Stimulated activated CD8-positive, alpha-beta memory T cell treated with anti-CD3 and anti-CD28 coated beads, Interleukin-7, amount 100 ng/mL, for 24 hours (primary cell): Measurements from ENCODE around the gene WDR7.

Experiments used
- DNase-seq: peaks from one replicate; pipeline ENCODE4 v3.0.0-alpha.2; 2020; ENCODE audit warnings: low read depth

The WDR7 gene

GRCh38 chr18:56890632-56891031 is 239.5 kb downstream of the WDR7 start:
- DNase-seq = no peak

GRCh38 chr18:56891116-56891515 is 240.0 kb downstream of the WDR7 start:
- no peak for DNase-seq

- no peak for DNase-seq
These were observed 240.7 kb downstream of the WDR7 start for GRCh38 chr18:56891870-56892269.

- no peak for DNase-seq
These were observed 246.0 kb downstream of the WDR7 start for GRCh38 chr18:56897122-56897521.

GRCh38 chr18:56899660-56900059 is 248.5 kb downstream of the WDR7 start:
- DNase-seq = no peak

- no peak for DNase-seq
These were observed 249.3 kb downstream of the WDR7 start for GRCh38 chr18:56900195-56901094.

- no peak for DNase-seq
These were observed 250.8 kb downstream of the WDR7 start for GRCh38 chr18:56901919-56902318.

GRCh38 chr18:56902653-56903052 is 251.5 kb downstream of the WDR7 start:
- no peak for DNase-seq

GRCh38 chr18:56903686-56904085 is 252.5 kb downstream of the WDR7 start:
- no peak for DNase-seq

GRCh38 chr18:56907771-56908170 is 256.6 kb downstream of the WDR7 start:
- no peak for DNase-seq

GRCh38 chr18:56910237-56910636 is 259.1 kb downstream of the WDR7 start:
- no peak for DNase-seq

- DNase-seq = no peak
These were observed 259.8 kb downstream of the WDR7 start for GRCh38 chr18:56910967-56911366.

- DNase-seq = no peak
These were observed 262.8 kb downstream of the WDR7 start for GRCh38 chr18:56913941-56914340.

- no peak for DNase-seq
These were observed 268.0 kb downstream of the WDR7 start for GRCh38 chr18:56919190-56919589.

- no peak for DNase-seq
These were observed 270.8 kb downstream of the WDR7 start for GRCh38 chr18:56921896-56922480.

GRCh38 chr18:56926734-56927133 is 275.6 kb downstream of the WDR7 start:
- DNase-seq = no peak

GRCh38 chr18:56927786-56928185 is 276.6 kb downstream of the WDR7 start:
- DNase-seq = no peak

- DNase-seq = no peak
These were observed 278.7 kb downstream of the WDR7 start for GRCh38 chr18:56929886-56930285.

GRCh38 chr18:56933472-56933871 is 282.3 kb downstream of the WDR7 start:
- DNase-seq = no peak

GRCh38 chr18:56934131-56934530 is 283.0 kb downstream of the WDR7 start:
- no peak for DNase-seq

- DNase-seq = no peak
These were observed 283.7 kb downstream of the WDR7 start for GRCh38 chr18:56934906-56935305.

GRCh38 chr18:56935434-56936040 is 284.4 kb downstream of the WDR7 start:
- DNase-seq = no peak

- no peak for DNase-seq
These were observed 285.3 kb downstream of the WDR7 start for GRCh38 chr18:56936457-56936856.
